OCI-M1 (cell line): ENCODE data around the gene DNAH6.

Source experiments
- DNase-seq: peaks from one replicate; lab custom pipeline; 2025; lab: John Stamatoyannopoulos, UW

The DNAH6 gene, protein sequence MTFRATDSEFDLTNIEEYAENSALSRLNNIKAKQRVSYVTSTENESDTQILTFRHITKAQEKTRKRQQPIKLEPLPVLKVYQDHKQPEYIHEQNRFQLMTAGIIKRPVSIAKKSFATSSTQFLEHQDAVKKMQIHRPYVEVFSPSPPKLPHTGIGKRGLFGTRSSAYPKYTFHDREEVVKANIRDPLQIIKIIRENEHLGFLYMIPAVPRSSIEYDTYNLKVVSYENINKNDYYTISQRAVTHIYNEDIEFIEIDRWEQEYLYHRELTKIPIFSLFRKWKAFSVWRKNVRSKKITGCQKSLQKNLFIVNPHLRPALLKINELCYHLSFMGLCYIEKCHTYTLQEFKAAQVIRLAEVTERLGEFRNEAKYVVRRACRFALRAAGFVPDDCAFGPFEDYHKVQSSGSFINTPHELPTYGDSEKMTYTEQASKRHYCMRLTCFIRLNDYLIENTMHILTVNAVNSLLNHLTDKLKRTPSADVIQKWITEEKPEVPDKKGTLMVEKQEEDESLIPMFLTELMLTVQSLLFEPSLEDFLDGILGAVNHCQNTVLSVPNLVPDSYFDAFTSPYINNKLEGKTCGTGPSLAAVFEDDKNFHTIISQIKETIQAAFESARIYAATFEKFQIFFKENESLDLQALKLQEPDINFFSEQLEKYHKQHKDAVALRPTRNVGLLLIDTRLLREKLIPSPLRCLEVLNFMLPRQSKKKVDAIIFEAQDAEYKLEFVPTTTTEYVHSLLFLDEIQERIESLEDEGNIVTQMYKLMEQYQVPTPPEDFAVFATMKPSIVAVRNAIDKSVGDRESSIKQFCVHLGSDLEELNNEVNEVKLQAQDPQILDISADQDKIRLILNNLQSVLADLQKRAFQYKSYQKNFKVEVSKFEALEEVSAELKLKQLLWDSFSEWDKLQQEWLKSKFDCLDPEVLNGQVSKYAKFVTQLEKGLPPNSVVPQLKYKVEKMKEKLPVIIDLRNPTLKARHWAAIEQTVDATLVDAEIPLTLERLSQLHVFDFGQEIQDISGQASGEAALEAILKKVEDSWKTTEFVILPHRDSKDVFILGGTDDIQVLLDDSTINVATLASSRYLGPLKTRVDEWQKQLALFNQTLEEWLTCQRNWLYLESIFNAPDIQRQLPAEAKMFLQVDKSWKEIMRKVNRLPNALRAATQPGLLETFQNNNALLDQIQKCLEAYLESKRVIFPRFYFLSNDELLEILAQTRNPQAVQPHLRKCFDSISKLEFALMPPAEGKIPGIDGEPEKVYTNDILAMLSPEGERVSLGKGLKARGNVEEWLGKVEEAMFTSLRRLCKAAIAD (N-terminal part only)

GRCh38 chr2:84516234-84516986 is at the start of gene DNAH6:
Gene DNAH6, plus strand, starts transcription at chr2:84516498. Its CDS starts 1,329 bp downstream, at chr2:84517827.
- peak; percentile 41 for DNase-seq

- no peak for DNase-seq
Measured at GRCh38 chr2:84467389-84467788, 48.9 kb upstream of the DNAH6 start.

GRCh38 chr2:84472423-84472822 is 43.9 kb upstream of the DNAH6 start:
- peak; percentile 9 for DNase-seq

- DNase-seq = no peak
Measured at GRCh38 chr2:84472856-84473565, 43.3 kb upstream of the DNAH6 start.

DNA sequence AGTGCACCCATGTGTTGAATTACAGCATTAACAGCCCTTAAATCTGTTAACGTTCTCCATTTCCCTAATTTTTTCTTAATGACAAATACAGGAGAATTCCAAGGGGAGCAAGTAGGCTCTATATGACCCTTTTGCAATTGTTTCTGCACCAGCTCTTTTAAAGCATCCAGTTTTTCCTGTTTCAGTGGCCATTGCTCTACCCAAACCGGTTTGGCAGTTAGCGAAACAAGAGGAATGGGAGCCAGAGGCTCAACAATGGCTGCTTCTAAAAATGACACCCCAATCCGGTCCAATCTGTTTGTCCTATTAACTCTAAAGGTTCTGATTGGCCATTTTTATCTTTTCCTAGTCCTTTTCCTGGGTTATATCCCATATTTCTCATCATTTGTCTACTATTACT is 42.1 kb upstream of the DNAH6 start:
- DNase-seq = no peak

DNA sequence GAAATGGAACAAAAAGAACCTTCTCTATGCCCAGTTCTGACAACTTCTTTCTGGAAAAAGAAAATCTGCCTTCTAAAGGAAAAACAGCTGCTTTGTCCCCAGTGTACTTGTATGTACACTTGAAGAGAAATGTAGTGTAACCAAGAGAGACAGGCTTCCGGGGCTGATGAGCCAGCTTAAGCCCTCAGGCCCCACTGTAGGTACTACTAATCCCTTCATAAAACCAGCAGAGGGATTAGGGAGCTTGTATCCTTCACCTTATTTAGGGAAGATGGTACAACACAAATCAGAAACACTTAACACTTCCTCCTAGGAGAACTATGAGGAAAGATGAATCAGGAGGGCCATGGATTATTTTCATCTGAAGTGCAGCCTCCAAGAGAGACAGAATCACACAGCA is 38.4 kb upstream of the DNAH6 start:
- no peak for DNase-seq

- no peak for DNase-seq
Measured at GRCh38 chr2:84478867-84479266, 37.4 kb upstream of the DNAH6 start.

- DNase-seq = no peak
Measured at GRCh38 chr2:84481702-84482101, 34.6 kb upstream of the DNAH6 start.

GRCh38 chr2:84482603-84483002 is 33.7 kb upstream of the DNAH6 start:
- peak; percentile 5 for DNase-seq

DNA sequence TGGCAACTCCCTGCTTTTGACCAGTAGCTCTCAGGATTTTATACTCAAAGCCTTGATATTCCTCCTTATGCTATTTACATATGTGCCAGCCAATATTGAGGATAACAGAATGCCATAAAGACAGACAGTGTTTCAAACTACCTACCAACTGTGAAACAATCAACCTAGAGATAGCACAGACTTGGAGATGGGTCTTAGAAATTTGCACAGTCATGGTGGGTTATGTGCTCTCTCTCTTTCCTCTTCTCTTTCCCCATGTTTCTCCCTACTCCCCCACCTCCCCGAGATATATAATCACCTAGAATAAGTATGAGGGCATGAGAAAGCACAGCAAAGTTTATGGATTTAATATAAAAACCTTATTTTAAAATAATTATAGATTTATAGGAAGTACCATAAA is 33.0 kb upstream of the DNAH6 start:
- peak; percentile 0 for DNase-seq

GRCh38 chr2:84486441-84487115 is 29.7 kb upstream of the DNAH6 start:
- no peak for DNase-seq

- no peak for DNase-seq
Measured at GRCh38 chr2:84487298-84487996, 28.9 kb upstream of the DNAH6 start.

DNA sequence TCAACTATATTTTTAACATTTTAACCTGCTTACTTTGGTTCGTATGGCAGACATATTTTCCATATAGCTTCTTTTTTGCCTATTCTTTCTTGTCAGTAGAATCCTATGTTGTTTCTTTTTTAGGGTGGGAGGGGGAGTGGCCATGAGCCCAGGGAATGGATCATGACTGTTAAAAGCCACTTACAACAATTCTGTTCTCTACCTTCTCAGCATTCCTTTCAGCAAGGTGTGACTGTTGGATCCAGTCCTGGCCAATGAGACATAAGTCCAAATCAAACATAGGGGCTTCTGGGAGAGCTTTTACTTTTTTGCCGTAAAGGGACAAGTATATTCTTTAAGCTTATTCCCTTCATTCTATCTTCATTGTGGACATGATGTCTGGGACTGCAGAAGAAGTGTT is 25.0 kb upstream of the DNAH6 start:
- no peak for DNase-seq

- DNase-seq = no peak
Measured at GRCh38 chr2:84491741-84492140, 24.6 kb upstream of the DNAH6 start.

DNA sequence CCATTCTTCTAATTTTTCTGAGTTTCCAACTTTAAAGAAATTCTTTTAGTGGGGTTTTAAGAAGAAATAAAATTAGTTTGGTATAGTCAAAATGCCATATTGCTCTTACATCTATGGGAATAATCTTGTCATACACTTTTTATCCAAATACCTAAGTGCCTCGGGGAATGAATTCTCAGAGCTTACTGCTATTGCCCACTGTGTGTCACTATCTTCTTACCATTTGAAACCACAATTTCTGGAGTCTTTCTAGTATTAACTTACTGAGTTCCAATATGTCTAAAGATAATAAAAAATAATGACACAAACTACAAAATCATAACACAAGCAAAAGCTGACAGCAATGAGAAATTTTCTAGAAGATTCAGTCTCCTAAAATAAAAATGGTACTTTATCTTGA is 23.7 kb upstream of the DNAH6 start:
- peak; percentile 15 for DNase-seq

- DNase-seq = no peak
Measured at GRCh38 chr2:84493514-84493913, 22.8 kb upstream of the DNAH6 start.

- no peak for DNase-seq
Measured at GRCh38 chr2:84494070-84494469, 22.2 kb upstream of the DNAH6 start.

GRCh38 chr2:84495539-84496146 is 20.7 kb upstream of the DNAH6 start:
- peak; percentile 64 for DNase-seq

- no peak for DNase-seq
Measured at GRCh38 chr2:84496386-84496785, 19.9 kb upstream of the DNAH6 start.
